ENCODE measurements around the gene FGF16.
"Not testable (repeated sequence)": the region's sequence is repeated elsewhere in the genome, so short reads cannot be mapped to it uniquely, and the experiment has no call there.

FGF16 gene

GRCh38 chrX:77447653-77448569 is 722 bp downstream of the FGF16 start:
- DNase-seq = no peak

DNA sequence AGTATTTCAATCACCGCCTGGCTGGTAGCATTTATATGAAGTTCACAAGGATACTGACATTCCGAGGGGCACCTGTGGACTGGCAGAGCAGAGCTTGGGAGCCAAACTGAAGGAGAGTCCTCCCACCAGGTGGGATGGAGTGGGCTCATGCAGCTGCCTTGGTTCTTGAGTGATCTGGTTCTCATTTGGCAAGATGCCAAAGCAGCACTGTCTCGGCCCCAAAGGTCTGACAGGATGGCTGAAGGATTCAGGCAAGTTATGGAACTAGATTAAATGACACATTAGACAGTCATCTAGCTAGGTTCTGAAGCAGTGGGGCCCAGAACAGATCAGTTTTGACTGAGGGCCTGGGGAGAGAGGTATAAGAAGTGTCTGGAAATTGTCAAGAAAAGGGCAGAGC is 3.2 kb downstream of the FGF16 start:
- DNase-seq = no peak

DNA sequence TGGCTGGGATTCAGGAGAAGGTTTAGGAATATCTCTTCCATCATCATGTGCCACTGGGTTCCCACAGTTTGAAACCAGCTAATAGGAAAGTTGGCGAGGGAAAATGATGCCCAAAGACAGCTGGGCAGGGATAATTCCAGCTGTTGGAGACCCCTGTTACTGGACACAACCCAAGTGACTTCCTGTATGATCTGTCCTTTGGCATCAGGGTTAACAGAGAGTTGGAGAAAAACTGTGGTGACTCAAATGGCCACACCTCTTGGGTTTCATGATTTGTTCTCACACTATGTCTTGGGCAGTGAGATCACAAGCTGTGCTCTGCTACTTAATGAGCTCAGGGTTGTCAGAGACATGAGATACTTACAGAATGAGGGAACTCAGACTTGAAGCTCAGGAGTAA is 3.8 kb downstream of the FGF16 start:
- no peak for DNase-seq

- DNase-seq = no peak
Measured at GRCh38 chrX:77453190-77453589, 6.0 kb downstream of the FGF16 start.

- no peak for DNase-seq
Measured at GRCh38 chrX:77455437-77455836, 8.2 kb downstream of the FGF16 start.

DNA sequence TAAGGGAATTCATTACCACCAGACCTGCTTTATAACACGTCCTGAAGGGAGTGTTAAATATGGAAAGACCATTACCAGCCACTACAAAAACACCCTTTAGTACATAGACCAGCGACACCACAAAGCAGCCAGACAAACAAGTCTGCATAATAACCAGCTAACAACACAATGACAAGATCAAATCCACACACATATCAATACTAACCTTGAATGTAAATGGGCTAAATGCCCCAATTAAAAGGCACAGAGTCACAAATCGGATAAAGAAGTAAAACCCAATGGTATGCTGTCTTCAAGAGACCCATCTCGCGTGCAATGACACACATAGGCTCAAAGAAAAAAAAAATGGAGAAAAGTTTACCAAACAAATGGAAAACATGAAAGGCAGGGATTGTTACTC is 36.9 kb downstream of the FGF16 start:
- DNase-seq = no peak

- peak; percentile 34 to 78 for DNase-seq
Measured at GRCh38 chrX:77493677-77494553, 46.7 kb downstream of the FGF16 start.

- DNase-seq = not testable (repeated sequence)
Measured at GRCh38 chrX:77500164-77500563, 53.0 kb downstream of the FGF16 start.

DNA sequence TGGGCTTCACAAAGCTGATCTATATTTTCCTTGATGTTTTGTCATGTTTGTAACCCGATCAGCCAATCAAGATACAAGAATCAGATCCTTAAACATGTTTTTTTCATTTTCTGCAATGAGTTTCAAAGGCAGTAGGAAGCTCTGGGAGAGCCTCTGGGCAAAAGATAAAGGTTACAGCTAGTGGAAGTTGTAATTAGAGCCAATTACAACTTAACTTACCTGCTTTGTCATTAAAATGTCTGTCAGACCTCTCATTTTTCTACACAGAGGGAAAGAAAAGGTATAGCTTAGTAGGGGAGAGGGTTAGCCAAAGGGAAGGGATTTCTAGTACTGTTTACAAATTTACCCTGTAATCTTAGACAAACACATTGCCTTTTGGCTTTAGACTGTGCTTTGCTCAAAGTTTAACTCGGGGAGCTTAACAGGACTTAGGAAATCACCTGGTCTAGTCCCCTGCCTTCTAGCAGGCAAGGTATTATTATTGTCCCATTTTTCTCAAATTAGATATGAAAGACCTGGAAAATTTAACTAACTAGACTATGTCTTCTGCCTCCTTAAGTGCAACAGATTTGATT is 55.8 kb downstream of the FGF16 start:
- DNase-seq = no peak

GRCh38 chrX:77505227-77505626 is 58.0 kb downstream of the FGF16 start:
- no peak for DNase-seq

Measured in NCI-H526 (cell line).